Fibroblast of skin of right biceps (primary cell): Measurements from ENCODE around the gene C10orf90.

Experiments
- DNase-seq: peaks from one replicate; pipeline ENCODE4 v3.0.0-alpha.2; 2013

The C10orf90 gene

GRCh38 chr10:126628746-126629145 lies 41.7 kb downstream of the C10orf90 start:
- DNase-seq: no peak

- no peak for DNase-seq
Observed at GRCh38 chr10:126621846-126622245, 48.6 kb downstream of the C10orf90 start.

GRCh38 chr10:126618466-126618865 lies 52.0 kb downstream of the C10orf90 start:
- DNase-seq: peak; percentile 47

GRCh38 chr10:126617733-126618132 lies 52.8 kb downstream of the C10orf90 start:
- DNase-seq: no peak

- no peak for DNase-seq
Observed at GRCh38 chr10:126617208-126617607, 53.3 kb downstream of the C10orf90 start.

- no peak for DNase-seq
Observed at GRCh38 chr10:126616737-126617136, 53.8 kb downstream of the C10orf90 start.

GRCh38 chr10:126611303-126611702 lies 59.2 kb downstream of the C10orf90 start:
- no peak for DNase-seq

GRCh38 chr10:126609566-126609965 lies 60.9 kb downstream of the C10orf90 start:
- no peak for DNase-seq

GRCh38 chr10:126599949-126600682 lies 70.4 kb downstream of the C10orf90 start:
- DNase-seq: no peak

GRCh38 chr10:126598009-126598408 lies 72.5 kb downstream of the C10orf90 start:
- DNase-seq: peak; percentile 52

- peak; percentile 65 for DNase-seq
Observed at GRCh38 chr10:126597211-126597610, 73.3 kb downstream of the C10orf90 start.

GRCh38 chr10:126596472-126597016 lies 73.9 kb downstream of the C10orf90 start:
- DNase-seq: no peak

- peak; percentile 27 for DNase-seq
Observed at GRCh38 chr10:126595160-126595559, 75.3 kb downstream of the C10orf90 start.

GRCh38 chr10:126593968-126594701 lies 76.4 kb downstream of the C10orf90 start:
- DNase-seq: no peak

- no peak for DNase-seq
Observed at GRCh38 chr10:126592901-126593300, 77.6 kb downstream of the C10orf90 start.

- DNase-seq: no peak
Observed at GRCh38 chr10:126588024-126588423, 82.5 kb downstream of the C10orf90 start.

GRCh38 chr10:126586878-126587277 lies 83.6 kb downstream of the C10orf90 start:
- no peak for DNase-seq

GRCh38 chr10:126586128-126586527 lies 84.4 kb downstream of the C10orf90 start:
- DNase-seq: no peak

- DNase-seq: no peak
Observed at GRCh38 chr10:126585249-126586017, 85.1 kb downstream of the C10orf90 start.

- no peak for DNase-seq
Observed at GRCh38 chr10:126584836-126585235, 85.7 kb downstream of the C10orf90 start.

- DNase-seq: no peak
Observed at GRCh38 chr10:126583552-126584200, 86.8 kb downstream of the C10orf90 start.

GRCh38 chr10:126581648-126582046 lies 88.8 kb downstream of the C10orf90 start:
- no peak for DNase-seq
